Measurements from ENCODE around the gene CDC26.

- TF ChIP-seq CTCF (conservative IDR thresholded peaks at IDR 0.05; ENCODE audit: low read depth, low read length) (no peak), EZH2 (IDR thresholded peaks at IDR 0.05; ENCODE audit: low read length, unreplicated experiment) (no peak)
Observed at GRCh38 chr9:113227436-113227835, 47.9 kb downstream of the CDC26 start.

All from PC-3 (cell line).